Measurements from ENCODE around the gene MRGPRX3. TPM values are rescaled to one million over a fixed set of nuclear protein-coding genes. Genes with fewer than 3 reads are reported as not detected.

MRGPRX3 gene
- total RNA-seq, 2 experiments from 2014 or later = not detected

- Histone ChIP-seq H3K27ac (ENCODE audit: low read depth in 1 of 2, low read length in 2 of 2) (no peak overlapping the region), H3K4me3 (ENCODE audit: low read length) (no peak overlapping the region), H3K9me3 (ENCODE audit: control insufficient read depth in 1 of 2, insufficient read depth in 1 of 2, low read length in 2 of 2) (no peaks in the 10 kb centered on the region), H3K36me3 (ENCODE audit: insufficient read depth, low read length) (no peaks in the 10 kb centered on the region), H3K27me3 (ENCODE audit: control insufficient read depth in 1 of 2, insufficient read depth in 2 of 2, low read length in 2 of 2) (peaks cover 0 to 11% of the 10 kb centered on the region in 2 experiments), H3K4me1 (ENCODE audit: insufficient read depth, low read length) (no peaks in the 10 kb centered on the region)
- Mint-ChIP-seq H3K27ac (no peak overlapping the region), H3K27me3 (peaks cover 64% of the 10 kb centered on the region), H3K4me3 (no peak overlapping the region), H3K9me3 (no peaks in the 10 kb centered on the region), H3K4me1 (ENCODE audit: low read depth) (no peaks in the 10 kb centered on the region), H3K36me3 (ENCODE audit: low read depth) (no peaks in the 10 kb centered on the region)
- ATAC-seq (ENCODE audit: poor library complexity) (no peak), DNase-seq (no peak)
- TF ChIP-seq CTCF (IDR thresholded peaks at IDR 0.05) = no peak
- ChIA-PET POLR2A (no interaction called here), CTCF (no interaction called here)
- intact Hi-C loops (cut with DNase I, micrococcal nuclease) = no loop called here
Measured at GRCh38 chr11:18144243-18144642, 11.9 kb downstream of the MRGPRX3 start.

GRCh38 chr11:18145025-18145424 lies 12.7 kb downstream of the MRGPRX3 start:
- H3K27me3 Mint-ChIP-seq = peaks cover 66% of the 10 kb centered on the region
- H3K36me3 ChIP-seq (ENCODE audit: insufficient read depth, low read length) = no peaks in the 10 kb centered on the region
- ATAC-seq (ENCODE audit: poor library complexity) = no peak
- DNase-seq = no peak
- H3K9me3 Mint-ChIP-seq = no peaks in the 10 kb centered on the region
- H3K4me3 Mint-ChIP-seq = no peak overlapping the region
- POLR2A ChIA-PET = no interaction called here
- no peak overlapping the region for H3K4me3 ChIP-seq (ENCODE audit: low read length)
- H3K4me1 Mint-ChIP-seq (ENCODE audit: low read depth) = no peaks in the 10 kb centered on the region
- H3K4me1 ChIP-seq (ENCODE audit: insufficient read depth, low read length) = no peaks in the 10 kb centered on the region
- CTCF ChIA-PET = no interaction called here
- no peaks in the 10 kb centered on the region for H3K9me3 ChIP-seq (ENCODE audit: control insufficient read depth in 1 of 2, insufficient read depth in 1 of 2, low read length in 2 of 2)
- TF ChIP-seq CTCF (IDR thresholded peaks at IDR 0.05) = no peak
- no peak overlapping the region for H3K27ac Mint-ChIP-seq
- no peak overlapping the region for H3K27ac ChIP-seq (ENCODE audit: low read depth in 1 of 2, low read length in 2 of 2)
- peaks cover 0 to 11% of the 10 kb centered on the region in 2 experiments for H3K27me3 ChIP-seq (ENCODE audit: control insufficient read depth in 1 of 2, insufficient read depth in 2 of 2, low read length in 2 of 2)
- no peaks in the 10 kb centered on the region for H3K36me3 Mint-ChIP-seq (ENCODE audit: low read depth)
- intact Hi-C loops (cut with DNase I, micrococcal nuclease) = no loop called here

GRCh38 chr11:18145837-18146236 lies 13.5 kb downstream of the MRGPRX3 start:
- H3K9me3 ChIP-seq (ENCODE audit: control insufficient read depth in 1 of 2, insufficient read depth in 1 of 2, low read length in 2 of 2) = no peaks in the 10 kb centered on the region
- intact Hi-C loops (cut with DNase I, micrococcal nuclease) = no loop called here
- ATAC-seq (ENCODE audit: poor library complexity) (no peak), DNase-seq (no peak)
- H3K36me3 Mint-ChIP-seq (ENCODE audit: low read depth) = no peaks in the 10 kb centered on the region
- no peaks in the 10 kb centered on the region for H3K4me1 Mint-ChIP-seq (ENCODE audit: low read depth)
- H3K27ac ChIP-seq (ENCODE audit: low read depth in 1 of 2, low read length in 2 of 2) = no peak overlapping the region
- ChIA-PET CTCF (no interaction called here), POLR2A (no interaction called here)
- no peak overlapping the region for H3K27ac Mint-ChIP-seq
- TF ChIP-seq CTCF (IDR thresholded peaks at IDR 0.05) = no peak
- peaks cover 65% of the 10 kb centered on the region for H3K27me3 Mint-ChIP-seq
- no peaks in the 10 kb centered on the region for H3K4me1 ChIP-seq (ENCODE audit: insufficient read depth, low read length)
- H3K4me3 Mint-ChIP-seq = no peak overlapping the region
- H3K9me3 Mint-ChIP-seq = no peaks in the 10 kb centered on the region
- no peak overlapping the region for H3K4me3 ChIP-seq (ENCODE audit: low read length)
- H3K27me3 ChIP-seq (ENCODE audit: control insufficient read depth in 1 of 2, insufficient read depth in 2 of 2, low read length in 2 of 2) = peaks cover 0 to 11% of the 10 kb centered on the region in 2 experiments
- H3K36me3 ChIP-seq (ENCODE audit: insufficient read depth, low read length) = no peaks in the 10 kb centered on the region

Data from CD4-positive, alpha-beta T cell (primary cell).